Measurements from ENCODE around the gene QSOX2. TPM values are rescaled to one million over a fixed set of nuclear protein-coding genes. Genes with fewer than 3 reads are reported as not detected.
"Not testable (repeated sequence)": the region's sequence is repeated elsewhere in the genome, so short reads cannot be mapped to it uniquely, and the experiment has no call there.

QSOX2 gene
- total RNA-seq, 1 donor from 2014 or later: 15.5 TPM

DNA sequence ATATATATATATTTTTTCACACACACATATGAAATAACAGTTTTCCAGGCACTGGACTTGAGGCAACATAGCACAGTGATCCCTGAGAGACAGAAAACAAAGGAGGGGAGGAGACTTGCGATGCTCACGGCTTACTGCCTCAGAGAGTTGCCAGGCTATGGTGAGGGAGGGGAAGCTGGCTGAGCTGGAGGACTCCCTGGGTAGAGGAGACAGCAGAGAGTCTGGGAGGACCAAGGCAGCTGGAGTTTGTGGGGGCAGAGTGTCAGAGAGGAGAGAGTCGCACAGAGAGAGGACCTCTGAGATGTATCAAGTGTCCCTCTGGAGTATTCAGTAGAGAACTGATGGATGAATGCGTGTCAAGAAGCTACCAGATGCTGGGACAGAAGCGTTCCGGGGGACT, 23.1 kb upstream of the QSOX2 start:
- H3K36me3 Mint-ChIP-seq (ENCODE audit: unreplicated experiment): no peaks in the 10 kb centered on the region
- no peaks in the 10 kb centered on the region for H3K9me3 Mint-ChIP-seq (ENCODE audit: unreplicated experiment)
- TF ChIP-seq, protein P1, sequence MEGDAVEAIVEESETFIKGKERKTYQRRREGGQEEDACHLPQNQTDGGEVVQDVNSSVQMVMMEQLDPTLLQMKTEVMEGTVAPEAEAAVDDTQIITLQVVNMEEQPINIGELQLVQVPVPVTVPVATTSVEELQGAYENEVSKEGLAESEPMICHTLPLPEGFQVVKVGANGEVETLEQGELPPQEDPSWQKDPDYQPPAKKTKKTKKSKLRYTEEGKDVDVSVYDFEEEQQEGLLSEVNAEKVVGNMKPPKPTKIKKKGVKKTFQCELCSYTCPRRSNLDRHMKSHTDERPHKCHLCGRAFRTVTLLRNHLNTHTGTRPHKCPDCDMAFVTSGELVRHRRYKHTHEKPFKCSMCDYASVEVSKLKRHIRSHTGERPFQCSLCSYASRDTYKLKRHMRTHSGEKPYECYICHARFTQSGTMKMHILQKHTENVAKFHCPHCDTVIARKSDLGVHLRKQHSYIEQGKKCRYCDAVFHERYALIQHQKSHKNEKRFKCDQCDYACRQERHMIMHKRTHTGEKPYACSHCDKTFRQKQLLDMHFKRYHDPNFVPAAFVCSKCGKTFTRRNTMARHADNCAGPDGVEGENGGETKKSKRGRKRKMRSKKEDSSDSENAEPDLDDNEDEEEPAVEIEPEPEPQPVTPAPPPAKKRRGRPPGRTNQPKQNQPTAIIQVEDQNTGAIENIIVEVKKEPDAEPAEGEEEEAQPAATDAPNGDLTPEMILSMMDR (IDR thresholded peaks at IDR 0.05): no peak
- peaks cover 4% of the 10 kb centered on the region for H3K4me1 Mint-ChIP-seq (ENCODE audit: unreplicated experiment)
- peaks cover 37% of the 10 kb centered on the region for H3K27me3 Mint-ChIP-seq (ENCODE audit: unreplicated experiment)
- no peak overlapping the region for H3K27ac Mint-ChIP-seq (ENCODE audit: unreplicated experiment)
- no peak overlapping the region for H3K4me3 Mint-ChIP-seq (ENCODE audit: unreplicated experiment)
- DNase-seq (ENCODE audit: extremely low spot score, unreplicated experiment): no peak

DNA sequence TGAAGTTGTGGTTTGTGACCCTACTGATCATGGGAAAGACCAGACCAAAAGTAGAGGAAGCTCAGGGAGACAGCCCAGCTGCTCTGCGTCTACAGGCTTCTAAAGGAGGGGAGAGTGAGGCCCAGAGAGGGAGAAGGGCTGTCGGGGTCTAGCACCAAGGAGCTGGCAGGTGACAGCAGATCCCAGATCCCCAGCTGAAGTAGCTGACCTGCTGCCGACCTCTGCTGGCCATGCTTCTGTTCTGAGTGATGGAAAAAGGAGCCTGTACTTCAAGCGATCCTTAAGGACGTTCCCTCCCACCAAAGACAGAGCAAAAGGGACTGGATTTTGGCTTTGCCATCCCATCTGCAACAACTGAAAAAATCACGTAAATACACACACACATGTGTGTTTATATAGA, 22.7 kb upstream of the QSOX2 start:
- Mint-ChIP-seq H3K27ac (ENCODE audit: unreplicated experiment) (no peak overlapping the region), H3K36me3 (ENCODE audit: unreplicated experiment) (no peaks in the 10 kb centered on the region), H3K27me3 (ENCODE audit: unreplicated experiment) (peaks cover 33% of the 10 kb centered on the region), H3K4me3 (ENCODE audit: unreplicated experiment) (no peak overlapping the region), H3K9me3 (ENCODE audit: unreplicated experiment) (no peaks in the 10 kb centered on the region), H3K4me1 (ENCODE audit: unreplicated experiment) (peaks cover 4% of the 10 kb centered on the region)
- DNase-seq (ENCODE audit: extremely low spot score, unreplicated experiment): no peak
- TF ChIP-seq, protein P1 (IDR thresholded peaks at IDR 0.05): no peak

DNA sequence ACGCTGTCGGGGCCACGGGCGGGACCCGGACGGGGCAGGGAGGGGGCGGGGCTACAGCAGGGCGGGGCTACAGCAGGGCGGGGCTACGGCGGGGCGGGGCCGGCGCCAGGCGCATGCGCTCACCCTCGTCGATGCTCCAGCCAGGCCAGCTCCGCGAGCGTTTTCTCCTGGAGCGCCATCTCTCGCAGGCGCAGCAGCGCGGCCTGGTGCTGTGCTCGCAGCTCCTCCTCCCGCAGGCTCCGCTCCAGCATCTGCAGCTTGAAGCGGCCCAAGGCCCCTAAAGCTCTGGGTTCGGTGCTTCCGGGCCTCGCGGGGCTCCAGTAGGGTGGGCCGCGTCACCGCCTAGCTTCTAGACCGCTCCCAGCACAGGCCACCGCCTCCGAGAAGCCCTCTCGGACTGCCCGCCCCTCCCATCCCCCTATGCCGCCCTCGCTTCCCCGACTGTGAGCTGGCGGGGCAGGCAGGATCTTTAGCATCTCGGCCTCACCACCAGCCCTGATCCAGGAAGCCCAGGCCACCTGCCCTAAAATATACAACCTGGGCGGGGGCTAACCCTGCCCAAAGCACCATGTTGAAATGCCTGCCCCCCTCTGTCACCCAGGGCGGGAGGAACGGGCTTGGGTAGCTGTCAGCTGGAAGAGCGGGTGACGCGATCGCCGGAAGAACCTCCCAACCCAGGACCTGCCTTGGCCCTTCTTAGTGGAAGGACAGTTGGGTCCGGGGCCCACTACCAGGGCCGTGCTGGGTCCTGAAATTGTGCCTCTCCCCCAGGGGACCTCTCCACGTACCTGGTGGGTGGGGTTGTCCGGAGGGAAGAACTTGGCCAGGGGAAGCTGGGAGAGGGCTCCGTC, 21.9 kb upstream of the QSOX2 start:
- TF ChIP-seq, protein P1 (IDR thresholded peaks at IDR 0.05): peak; percentile 45
- Mint-ChIP-seq H3K27me3 (ENCODE audit: unreplicated experiment) (peaks cover 25% of the 10 kb centered on the region), H3K9me3 (ENCODE audit: unreplicated experiment) (no peaks in the 10 kb centered on the region), H3K4me1 (ENCODE audit: unreplicated experiment) (peaks cover 4% of the 10 kb centered on the region), H3K4me3 (ENCODE audit: unreplicated experiment) (peak overlapping the region; percentile 66), H3K27ac (ENCODE audit: unreplicated experiment) (no peak overlapping the region), H3K36me3 (ENCODE audit: unreplicated experiment) (no peaks in the 10 kb centered on the region)
- DNase-seq (ENCODE audit: extremely low spot score, unreplicated experiment): peak; percentile 94

DNA sequence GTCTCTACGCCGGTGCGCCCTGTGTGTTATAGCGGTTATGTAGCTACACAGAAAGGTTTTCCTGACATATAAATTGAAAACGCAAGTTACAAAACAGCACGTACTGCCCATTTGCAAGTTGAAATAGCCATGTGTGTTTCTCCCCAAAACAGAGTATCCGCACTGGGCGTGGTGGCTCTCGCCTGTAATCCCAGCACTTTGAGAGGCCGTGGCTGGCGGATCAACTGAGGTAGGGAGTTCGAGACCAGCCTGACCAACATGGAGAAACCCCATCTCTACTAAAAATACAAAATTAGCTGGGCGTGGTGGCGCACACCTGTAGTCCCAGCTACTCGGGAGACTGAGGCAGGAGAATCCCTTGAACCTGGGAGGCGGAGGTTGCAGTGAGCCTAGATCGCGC, 21.0 kb upstream of the QSOX2 start:
- not testable (repeated sequence) for DNase-seq (ENCODE audit: extremely low spot score, unreplicated experiment); H3K27ac Mint-ChIP-seq (ENCODE audit: unreplicated experiment); H3K9me3 Mint-ChIP-seq (ENCODE audit: unreplicated experiment); H3K4me1 Mint-ChIP-seq (ENCODE audit: unreplicated experiment); H3K36me3 Mint-ChIP-seq (ENCODE audit: unreplicated experiment)
- peak overlapping the region; percentile 42 for H3K4me3 Mint-ChIP-seq (ENCODE audit: unreplicated experiment)
- H3K27me3 Mint-ChIP-seq (ENCODE audit: unreplicated experiment): peaks cover 22% of the 10 kb centered on the region

DNA sequence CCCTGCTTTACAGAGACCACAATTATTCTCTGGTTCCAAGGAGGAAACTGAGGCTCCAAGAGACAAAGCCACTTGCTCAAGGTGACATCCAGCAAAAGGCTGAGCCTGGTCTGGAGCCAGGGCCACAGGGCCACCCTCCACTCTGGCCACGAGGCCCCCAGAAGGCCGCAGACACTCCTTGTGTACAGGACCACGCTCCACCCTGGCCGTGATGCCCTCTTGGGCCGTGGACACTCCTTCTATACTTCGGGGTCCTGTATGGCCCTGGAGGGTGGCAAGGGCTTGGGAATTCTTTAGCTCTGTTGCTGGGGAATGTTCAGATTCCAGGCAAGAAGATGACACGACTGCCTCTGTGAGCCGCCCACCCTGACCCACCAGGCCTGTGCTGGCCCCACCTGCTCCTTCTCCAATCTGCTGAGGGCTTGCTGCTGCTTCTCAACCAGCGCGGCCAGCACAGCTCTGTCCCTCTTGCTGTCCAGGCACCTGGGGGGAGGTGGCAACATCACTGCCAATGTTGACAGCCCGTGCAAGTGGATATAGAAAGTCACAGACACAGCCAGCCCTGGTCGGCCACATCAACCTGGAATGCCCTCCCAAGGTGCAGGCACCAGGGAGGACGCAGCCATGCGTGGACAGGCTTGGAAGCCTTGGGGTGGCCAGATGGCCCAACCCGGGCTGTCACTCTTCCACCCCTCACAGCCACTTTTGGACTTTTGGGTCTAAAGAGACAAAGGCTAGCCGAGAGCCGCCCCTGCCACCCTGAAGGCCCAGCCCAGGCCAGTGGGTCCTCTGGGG, 20.1 kb upstream of the QSOX2 start:
- Mint-ChIP-seq H3K36me3 (ENCODE audit: unreplicated experiment) (no peaks in the 10 kb centered on the region), H3K9me3 (ENCODE audit: unreplicated experiment) (no peaks in the 10 kb centered on the region), H3K4me1 (ENCODE audit: unreplicated experiment) (peaks cover 4% of the 10 kb centered on the region), H3K27ac (ENCODE audit: unreplicated experiment) (no peak overlapping the region), H3K4me3 (ENCODE audit: unreplicated experiment) (no peak overlapping the region), H3K27me3 (ENCODE audit: unreplicated experiment) (peaks cover 19% of the 10 kb centered on the region)
- no peak for DNase-seq (ENCODE audit: extremely low spot score, unreplicated experiment)
- TF ChIP-seq, protein P1 (IDR thresholded peaks at IDR 0.05): no peak

Measured in osteocyte (in vitro differentiated cells).